Measurements from ENCODE around the gene CYB5RL. TPM values are rescaled to one million over a fixed set of nuclear protein-coding genes. Genes with fewer than 3 reads are reported as not detected.

CYB5RL gene
- polyA plus RNA-seq, result 1 to 10 TPM; 1.5 to 3.6 (median 3.3) TPM

- Mint-ChIP-seq H3K27me3 (ENCODE audit: low read depth in 3 of 3) (peaks cover 0 to 2% (median 0%) of the 10 kb centered on the region in 3 donors), H3K4me1 (peaks cover 30 to 45% of the 10 kb centered on the region in 2 donors), H3K36me3 (peaks cover 0 to 9% (median 8%) of the 10 kb centered on the region in 3 donors), H3K27ac (peak within 1 kb of the TSS; percentile 74 to 92 (median 82)), H3K9me3 (no peaks in the 10 kb centered on the region), H3K4me3 (peak within 1 kb of the TSS; percentile 88 to 94 (median 93))
- DNase-seq, result peak; percentile 88 to 89 (median 88)
Measured at GRCh38 chr1:54199765-54200518, at the start of gene CYB5RL, which contains the start of gene MRPL37. Gene CYB5RL, minus strand, starts transcription at chr1:54200030. Its CDS starts 4,414 bp downstream, at chr1:54195616. Gene MRPL37, plus strand, starts transcription at chr1:54200167. Its CDS starts 77 bp downstream, at chr1:54200244.

- Mint-ChIP-seq H3K36me3 (peaks cover 0 to 6% (median 0%) of the 10 kb centered on the region in 3 donors), H3K4me3 (peak overlapping the region in 1 of 5 donors; percentile 35), H3K27me3 (ENCODE audit: low read depth in 3 of 3) (peaks cover 2 to 24% (median 9%) of the 10 kb centered on the region in 3 donors), H3K4me1 (peaks cover 22 to 23% of the 10 kb centered on the region in 2 donors), H3K9me3 (no peaks in the 10 kb centered on the region), H3K27ac (peak overlapping the region in 4 of 6 donors; percentile 11 to 89 (median 55))
- no peak for DNase-seq
Measured at GRCh38 chr1:54248966-54249365, 49.1 kb upstream of the CYB5RL start.

GRCh38 chr1:54247863-54248515 lies 48.2 kb upstream of the CYB5RL start:
- H3K36me3 Mint-ChIP-seq, result peaks cover 0 to 10% (median 2%) of the 10 kb centered on the region in 3 donors
- peaks cover 13 to 15% of the 10 kb centered on the region in 2 donors for H3K4me1 Mint-ChIP-seq
- H3K9me3 Mint-ChIP-seq, result no peaks in the 10 kb centered on the region
- DNase-seq, result no peak
- H3K27me3 Mint-ChIP-seq (ENCODE audit: low read depth in 3 of 3), result peaks cover 2 to 27% (median 9%) of the 10 kb centered on the region in 3 donors
- no peak overlapping the region for H3K4me3 Mint-ChIP-seq
- no peak overlapping the region for H3K27ac Mint-ChIP-seq

GRCh38 chr1:54246116-54246721 lies 46.4 kb upstream of the CYB5RL start:
- Mint-ChIP-seq H3K36me3 (peaks cover 0 to 11% (median 3%) of the 10 kb centered on the region in 3 donors), H3K27ac (peak overlapping the region in 1 of 6 donors; percentile 57), H3K4me1 (peaks cover 3 to 5% of the 10 kb centered on the region in 2 donors), H3K4me3 (no peak overlapping the region), H3K27me3 (ENCODE audit: low read depth in 3 of 3) (peaks cover 0 to 26% (median 9%) of the 10 kb centered on the region in 3 donors), H3K9me3 (no peaks in the 10 kb centered on the region)
- DNase-seq, result no peak

- Mint-ChIP-seq H3K9me3 (no peaks in the 10 kb centered on the region), H3K4me3 (no peak overlapping the region), H3K27ac (peak overlapping the region in 1 of 6 donors; percentile 57), H3K27me3 (ENCODE audit: low read depth in 3 of 3) (peaks cover 0 to 30% (median 9%) of the 10 kb centered on the region in 3 donors), H3K4me1 (peaks cover 3 to 5% of the 10 kb centered on the region in 2 donors), H3K36me3 (peaks cover 0 to 11% (median 3%) of the 10 kb centered on the region in 3 donors)
- no peak for DNase-seq
Measured at GRCh38 chr1:54245501-54245900, 45.7 kb upstream of the CYB5RL start.

- peaks cover 3 to 5% of the 10 kb centered on the region in 2 donors for H3K4me1 Mint-ChIP-seq
- no peak overlapping the region for H3K4me3 Mint-ChIP-seq
- peaks cover 0 to 11% (median 3%) of the 10 kb centered on the region in 3 donors for H3K36me3 Mint-ChIP-seq
- H3K27ac Mint-ChIP-seq, result no peak overlapping the region
- no peaks in the 10 kb centered on the region for H3K9me3 Mint-ChIP-seq
- DNase-seq, result no peak
- H3K27me3 Mint-ChIP-seq (ENCODE audit: low read depth in 3 of 3), result peaks cover 0 to 26% (median 8%) of the 10 kb centered on the region in 3 donors
Measured at GRCh38 chr1:54244655-54245054, 44.8 kb upstream of the CYB5RL start.

- no peak overlapping the region for H3K4me3 Mint-ChIP-seq
- no peak for DNase-seq
- peak overlapping the region in 2 of 6 donors; percentile 49 to 64 for H3K27ac Mint-ChIP-seq
- peaks cover 0 to 5% of the 10 kb centered on the region in 2 donors for H3K4me1 Mint-ChIP-seq
- peaks cover 0 to 9% (median 7%) of the 10 kb centered on the region in 3 donors for H3K36me3 Mint-ChIP-seq
- H3K27me3 Mint-ChIP-seq (ENCODE audit: low read depth in 3 of 3), result peaks cover 0 to 21% (median 7%) of the 10 kb centered on the region in 3 donors
- no peaks in the 10 kb centered on the region for H3K9me3 Mint-ChIP-seq
Measured at GRCh38 chr1:54243022-54243421, 43.2 kb upstream of the CYB5RL start.

GRCh38 chr1:54241364-54241763 lies 41.5 kb upstream of the CYB5RL start:
- no peak for DNase-seq
- Mint-ChIP-seq H3K9me3 (no peaks in the 10 kb centered on the region), H3K27ac (no peak overlapping the region), H3K4me1 (peaks cover 1 to 12% of the 10 kb centered on the region in 2 donors), H3K27me3 (ENCODE audit: low read depth in 3 of 3) (peaks cover 0 to 22% (median 9%) of the 10 kb centered on the region in 3 donors), H3K4me3 (no peak overlapping the region), H3K36me3 (peaks cover 12 to 21% (median 20%) of the 10 kb centered on the region in 3 donors)

GRCh38 chr1:54240741-54241335 lies 41.0 kb upstream of the CYB5RL start:
- no peak overlapping the region for H3K4me3 Mint-ChIP-seq
- H3K27me3 Mint-ChIP-seq (ENCODE audit: low read depth in 3 of 3), result peaks cover 0 to 22% (median 9%) of the 10 kb centered on the region in 3 donors
- no peaks in the 10 kb centered on the region for H3K9me3 Mint-ChIP-seq
- peak overlapping the region in 1 of 6 donors; percentile 12 for H3K27ac Mint-ChIP-seq
- H3K4me1 Mint-ChIP-seq, result peaks cover 1 to 13% of the 10 kb centered on the region in 2 donors
- no peak for DNase-seq
- H3K36me3 Mint-ChIP-seq, result peaks cover 13 to 21% (median 20%) of the 10 kb centered on the region in 3 donors

- peak overlapping the region in 1 of 6 donors; percentile 23 for H3K27ac Mint-ChIP-seq
- H3K27me3 Mint-ChIP-seq (ENCODE audit: low read depth in 3 of 3), result peaks cover 0 to 22% (median 15%) of the 10 kb centered on the region in 3 donors
- peaks cover 16 to 24% (median 20%) of the 10 kb centered on the region in 3 donors for H3K36me3 Mint-ChIP-seq
- H3K4me1 Mint-ChIP-seq, result peaks cover 5 to 18% of the 10 kb centered on the region in 2 donors
- no peaks in the 10 kb centered on the region for H3K9me3 Mint-ChIP-seq
- no peak overlapping the region for H3K4me3 Mint-ChIP-seq
- DNase-seq, result no peak
Measured at GRCh38 chr1:54239631-54240031, 39.8 kb upstream of the CYB5RL start.

- H3K9me3 Mint-ChIP-seq, result no peaks in the 10 kb centered on the region
- no peak overlapping the region for H3K4me3 Mint-ChIP-seq
- peaks cover 16 to 25% (median 20%) of the 10 kb centered on the region in 3 donors for H3K36me3 Mint-ChIP-seq
- H3K27me3 Mint-ChIP-seq (ENCODE audit: low read depth in 3 of 3), result peaks cover 0 to 18% (median 16%) of the 10 kb centered on the region in 3 donors
- peak overlapping the region in 2 of 6 donors; percentile 23 to 44 for H3K27ac Mint-ChIP-seq
- DNase-seq, result no peak
- peaks cover 7 to 22% of the 10 kb centered on the region in 2 donors for H3K4me1 Mint-ChIP-seq
Measured at GRCh38 chr1:54239035-54239383, 39.2 kb upstream of the CYB5RL start.

GRCh38 chr1:54238353-54239034 lies 38.7 kb upstream of the CYB5RL start:
- Mint-ChIP-seq H3K27me3 (ENCODE audit: low read depth in 3 of 3) (peaks cover 0 to 16% (median 15%) of the 10 kb centered on the region in 3 donors), H3K9me3 (no peaks in the 10 kb centered on the region), H3K36me3 (peaks cover 16 to 25% (median 20%) of the 10 kb centered on the region in 3 donors), H3K27ac (peak overlapping the region in 2 of 6 donors; percentile 44 to 62), H3K4me1 (peaks cover 7 to 22% of the 10 kb centered on the region in 2 donors), H3K4me3 (no peak overlapping the region)
- no peak for DNase-seq
